Stimulated activated CD8-positive, alpha-beta memory T cell treated with anti-CD3 and anti-CD28 coated beads, Interleukin-4, amount 100 ng/mL, for 1 hour (primary cell): ENCODE data around the gene ELAC2.

Experiments
- DNase-seq, 2 donors: peaks; one replicate each; pipeline ENCODE4 v3.0.0-alpha.2; 2020; ENCODE audit warnings: low read depth in 2 of 2, low spot score in 1 of 2

ELAC2 gene

GRCh38 chr17:13017655-13018459 lies at the start of gene ELAC2:
Gene ELAC2 (minus strand): TSS chr17:13018027. CDS start chr17:13017947, 80 bp downstream.
- DNase-seq: peak; percentile 91

DNA sequence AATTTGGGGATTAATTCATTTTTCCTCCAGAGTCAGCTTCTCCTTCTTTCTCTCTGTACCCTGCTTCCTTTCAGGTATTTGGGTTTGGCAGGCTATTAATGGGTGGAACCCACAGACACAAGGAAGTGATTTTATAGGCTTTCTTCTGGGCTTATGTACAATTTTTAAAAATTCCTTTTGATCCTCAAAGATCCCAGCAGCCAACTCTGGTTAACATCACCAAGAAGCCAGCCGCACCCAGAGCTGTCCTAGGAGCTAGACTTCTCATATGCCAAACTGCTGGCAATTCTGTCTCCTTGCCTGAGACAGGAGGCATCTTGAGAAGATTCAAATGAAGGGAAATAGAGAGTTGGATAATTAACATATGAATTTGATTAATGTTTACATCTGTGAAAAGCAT lies 47.2 kb upstream of the ELAC2 start:
- no peak for DNase-seq

DNA sequence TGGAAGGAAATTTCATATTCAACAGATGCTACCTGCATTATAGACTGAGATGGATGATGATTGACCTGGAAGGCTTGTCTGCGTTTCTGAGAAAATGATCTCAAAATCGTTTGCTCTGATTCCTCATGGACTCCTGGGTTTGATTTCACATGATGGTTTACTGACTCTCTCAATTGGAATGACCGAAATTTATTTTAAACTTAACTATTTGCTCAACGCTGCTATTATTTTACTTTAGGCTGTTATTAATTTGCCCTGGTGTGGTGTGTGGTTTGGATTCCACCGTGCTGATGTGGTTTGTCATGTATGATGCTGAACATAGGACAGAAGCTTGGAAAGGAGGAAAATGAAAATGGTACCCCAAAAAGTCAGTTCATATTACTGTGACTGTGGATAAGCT lies 37.3 kb upstream of the ELAC2 start:
- no peak for DNase-seq

- DNase-seq: no peak
These were observed 36.8 kb upstream of the ELAC2 start for GRCh38 chr17:13054666-13055065.

DNA sequence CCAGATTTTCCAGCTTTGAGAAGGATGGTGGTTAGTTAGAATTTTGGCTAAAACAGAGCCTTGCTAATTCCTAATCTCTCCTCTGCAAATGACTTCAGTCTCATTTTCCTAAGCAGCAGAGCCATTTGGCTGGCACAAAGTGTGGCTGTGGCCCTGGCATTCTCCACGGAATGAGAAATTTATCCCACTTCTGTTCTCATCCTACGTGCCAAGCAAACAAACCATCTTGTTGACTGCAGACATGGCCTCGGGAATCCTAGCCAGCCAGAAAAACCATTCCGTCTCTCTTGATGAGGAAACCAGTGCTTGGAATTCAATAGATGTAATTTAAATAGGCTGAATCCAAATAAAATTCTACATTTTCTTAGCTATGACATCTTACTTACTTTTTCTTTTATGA lies 34.1 kb upstream of the ELAC2 start:
- DNase-seq: no peak

DNA sequence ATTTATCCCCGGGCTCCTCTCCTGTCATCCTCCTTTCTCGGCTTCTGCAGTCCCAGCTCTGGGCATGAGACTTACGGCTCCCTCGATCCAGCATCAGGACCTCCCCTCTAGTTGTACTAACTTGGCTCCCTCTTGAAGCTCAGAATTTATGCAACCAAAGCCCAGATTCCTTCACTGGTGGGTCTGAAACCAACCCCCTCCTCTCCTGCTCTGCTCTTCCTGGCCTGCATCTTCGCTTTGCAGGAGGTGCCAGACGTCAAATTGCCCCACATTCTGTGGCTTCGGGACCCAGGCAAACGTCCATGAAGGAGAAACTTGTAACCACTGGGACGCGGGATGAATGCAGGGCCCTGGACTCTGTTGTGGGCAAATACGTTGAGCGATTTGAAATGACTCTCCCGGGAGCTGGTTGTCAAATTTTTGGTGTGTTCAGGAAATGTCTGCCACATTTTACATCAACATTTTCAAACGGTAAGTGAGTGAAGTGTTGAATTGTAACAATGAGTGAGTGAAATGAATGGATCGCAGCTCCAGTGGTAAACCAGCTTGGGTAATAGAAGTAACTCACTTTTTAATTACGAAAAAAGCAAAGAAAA lies 29.3 kb upstream of the ELAC2 start:
- DNase-seq: no peak

GRCh38 chr17:13046361-13046760 lies 28.5 kb upstream of the ELAC2 start:
- no peak for DNase-seq

DNA sequence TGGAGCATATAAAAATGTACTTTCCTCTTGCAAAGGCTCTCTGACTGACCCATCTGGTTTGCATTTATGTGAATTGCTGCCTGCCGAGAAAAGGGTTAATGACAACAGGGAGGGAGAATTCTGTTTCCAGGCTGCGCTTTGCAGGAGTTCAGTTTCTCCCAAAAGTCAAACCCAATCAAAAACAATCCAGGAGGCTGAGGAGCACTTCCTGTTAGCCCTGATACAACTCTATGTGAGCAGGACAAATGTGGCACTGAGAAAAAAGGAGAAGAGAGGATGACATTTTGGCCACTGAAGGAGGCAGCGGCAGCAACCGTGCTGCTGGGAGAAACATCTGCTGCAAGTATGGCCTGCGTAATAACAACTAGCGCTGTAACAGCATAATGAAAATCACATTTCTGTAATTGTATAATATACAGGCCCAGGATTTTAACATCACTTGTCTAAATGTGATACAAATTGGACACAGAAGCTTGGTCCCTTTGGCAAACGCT lies 26.8 kb upstream of the ELAC2 start:
- no peak for DNase-seq

DNA sequence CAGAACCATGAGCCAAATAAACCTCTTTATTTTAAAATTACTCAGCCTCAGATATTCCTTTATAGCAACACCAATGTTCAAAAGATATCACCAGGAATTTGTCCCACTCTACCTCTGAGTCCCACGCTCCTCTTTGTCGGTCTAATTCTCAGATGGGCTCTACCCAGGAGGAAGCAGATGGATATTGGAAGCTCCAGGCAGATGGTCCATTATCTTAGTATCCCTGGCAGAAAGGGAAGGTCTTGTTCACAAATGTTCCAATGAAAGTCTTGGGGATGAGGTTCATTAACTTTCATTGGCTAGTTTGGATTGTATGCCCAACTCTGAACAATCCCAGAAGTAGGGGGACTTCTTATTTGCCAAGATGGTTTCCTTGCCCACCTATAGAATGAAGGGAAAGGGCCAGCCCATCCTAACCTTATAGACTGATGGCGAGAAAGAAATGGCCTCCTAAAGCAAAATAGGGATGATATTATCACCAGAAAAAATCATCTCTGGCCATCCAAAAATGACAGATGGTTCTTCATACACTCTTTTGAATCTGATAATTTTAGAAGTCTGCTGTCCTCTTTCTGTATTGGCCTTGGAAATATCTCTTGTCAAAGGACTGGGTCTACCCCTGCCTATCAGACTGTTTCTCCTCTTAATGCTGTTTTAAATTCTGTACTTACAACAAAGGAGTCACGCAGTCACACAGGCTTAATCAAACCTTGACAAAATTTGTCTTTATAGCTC lies 21.3 kb upstream of the ELAC2 start:
- DNase-seq: no peak

- DNase-seq: no peak
These were observed 18.9 kb upstream of the ELAC2 start for GRCh38 chr17:13036751-13037150.

GRCh38 chr17:13035420-13035819 lies 17.6 kb upstream of the ELAC2 start:
- DNase-seq: no peak

DNA sequence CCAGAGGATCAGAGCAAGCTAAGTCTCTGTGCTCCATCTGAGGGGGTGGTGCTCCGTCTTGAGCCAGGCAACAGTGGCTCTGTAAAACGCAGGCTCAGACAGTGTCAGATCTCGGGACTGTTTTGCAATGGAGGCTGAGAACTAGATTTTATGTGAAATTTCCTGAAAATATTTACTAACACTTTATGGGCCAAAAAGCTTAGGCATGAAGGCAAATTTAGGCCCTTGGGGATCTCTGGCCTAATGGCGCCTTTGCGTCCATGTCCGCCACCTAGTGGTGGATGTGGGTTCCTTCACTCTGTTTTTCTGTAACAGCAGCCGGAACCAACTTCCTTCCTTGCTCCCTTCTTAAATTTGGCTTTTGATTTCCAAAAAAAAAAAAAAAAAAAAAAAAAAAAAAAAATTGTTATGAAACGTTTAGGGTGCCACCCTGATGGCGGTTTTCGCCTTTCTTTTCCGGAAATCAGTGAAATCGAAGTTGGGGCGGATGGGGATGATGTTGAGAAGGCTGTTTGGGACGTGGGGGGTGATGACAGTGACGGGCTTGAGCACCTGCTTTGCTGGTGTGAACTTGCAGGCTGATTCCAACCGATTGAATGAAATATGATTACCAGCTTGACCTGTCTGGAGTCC lies 14.0 kb upstream of the ELAC2 start:
- no peak for DNase-seq

GRCh38 chr17:13030459-13031300 lies 12.9 kb upstream of the ELAC2 start:
- DNase-seq: no peak

GRCh38 chr17:13030056-13030455 lies 12.2 kb upstream of the ELAC2 start:
- no peak for DNase-seq

GRCh38 chr17:13029340-13029739 lies 11.5 kb upstream of the ELAC2 start:
- DNase-seq: no peak

- DNase-seq: no peak
These were observed 9.4 kb upstream of the ELAC2 start for GRCh38 chr17:13027246-13027645.

DNA sequence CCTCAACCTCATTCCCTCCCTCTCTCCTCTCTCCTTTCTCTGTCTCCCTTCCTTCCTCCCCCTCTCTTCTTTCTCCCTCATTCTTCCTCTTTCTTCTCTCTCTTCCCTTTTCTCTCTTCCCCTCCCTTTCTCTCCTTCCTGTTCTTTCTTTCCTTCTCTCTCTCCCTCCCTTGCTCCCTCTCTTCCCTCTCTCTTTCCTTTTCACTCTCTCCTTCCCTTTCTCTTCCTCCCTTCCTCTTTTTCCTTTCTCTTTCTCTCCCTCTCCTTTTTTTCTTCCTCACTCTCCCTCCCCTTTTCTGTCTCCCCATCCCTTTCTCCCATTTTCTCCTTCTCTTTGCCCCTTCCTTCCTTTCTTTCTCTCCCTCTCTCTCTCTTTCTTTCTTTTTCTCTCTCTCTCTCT lies 7.9 kb upstream of the ELAC2 start:
- DNase-seq: no peak

GRCh38 chr17:13025258-13025627 lies 7.4 kb upstream of the ELAC2 start:
- DNase-seq: no peak

DNA sequence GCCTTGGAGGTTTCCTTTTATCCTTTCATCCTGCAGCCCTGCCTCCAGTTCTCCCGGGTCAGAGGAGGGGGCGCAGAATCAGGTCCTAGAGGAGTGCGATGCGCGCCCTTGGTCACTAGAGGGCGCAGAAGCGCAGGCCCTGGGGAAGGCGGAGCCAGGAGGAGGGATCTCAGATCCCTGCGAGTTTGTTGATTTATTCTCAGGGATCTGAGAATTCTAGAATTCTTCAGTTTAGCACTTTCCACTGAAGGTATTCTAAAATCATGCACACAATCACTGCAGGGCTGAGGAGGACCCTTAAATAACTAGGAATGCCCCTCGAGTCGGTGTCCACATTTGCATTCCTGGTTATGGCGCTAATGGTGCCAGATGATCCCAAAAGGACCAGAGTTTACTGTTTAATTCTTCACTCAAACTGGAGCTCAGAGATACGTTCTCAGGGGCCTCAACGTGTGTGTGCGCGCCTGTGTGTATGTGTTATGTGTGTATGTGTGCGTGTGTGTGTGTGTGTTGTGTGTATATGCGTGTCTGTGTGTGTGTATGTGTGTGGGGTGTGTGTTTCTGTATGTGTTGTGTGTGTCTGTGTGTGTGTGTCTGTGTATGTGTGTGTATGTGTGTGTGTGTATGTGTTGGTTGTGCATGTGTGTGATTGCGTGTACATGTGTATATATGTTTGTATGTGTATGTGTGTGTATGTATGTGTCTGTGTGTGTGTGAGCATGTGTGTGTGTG lies 6.9 kb upstream of the ELAC2 start:
- peak; percentile 9 to 30 for DNase-seq

- DNase-seq: no peak
These were observed 6.2 kb upstream of the ELAC2 start for GRCh38 chr17:13024016-13024415.
